Vagina (tissue), 2 donors: ENCODE measurements around the gene LIN28B.

Source experiments
- POLR2AphosphoS5 ChIP-seq, 2 donors: sonication (generic); formaldehyde crosslinking; IDR thresholded peaks; one replicate each; pipeline ENCODE4 v1.9.0; 2017; ENCODE audit warnings: antibody characterized with exemption in 2 of 2, mild to moderate bottlenecking in 2 of 2, low read depth in 1 of 2; ENCODE audit not compliant: insufficient read depth in 1 of 2
- TF ChIP-seq, protein P1 (sequence below), 3 experiments: fragments of 450-650 bp in 2 of 3; fragments of 200-600 bp in 1 of 3; sonication (generic) in 1 of 3; IDR thresholded peaks; one replicate each; pipeline ENCODE4 v1.5.1; 2017 to 2019; ENCODE audit warnings: antibody characterized with exemption in 3 of 3, mild to moderate bottlenecking in 2 of 3, moderate library complexity in 2 of 3

DNA sequence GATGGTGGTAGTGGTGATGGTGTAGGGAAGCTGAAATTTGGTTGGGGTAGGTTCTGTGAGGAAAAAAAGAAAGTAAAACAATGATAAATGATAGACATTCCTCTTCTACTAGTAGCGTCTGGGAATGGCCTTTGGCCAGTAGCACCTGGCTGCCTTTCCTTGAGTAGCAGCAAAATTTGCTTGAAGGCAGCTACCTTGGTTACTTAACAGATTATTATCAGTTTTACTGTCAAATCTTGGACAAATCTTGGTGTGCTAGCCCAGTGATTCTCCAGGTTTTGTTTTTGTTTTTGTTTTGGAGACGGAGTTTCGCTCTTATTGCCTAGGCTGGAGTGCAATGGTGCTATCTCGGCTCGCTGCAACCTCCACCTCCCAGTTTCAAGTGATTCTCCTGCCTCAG is 26.4 kb downstream of the LIN28B start:
- TF ChIP-seq, protein P1, sequence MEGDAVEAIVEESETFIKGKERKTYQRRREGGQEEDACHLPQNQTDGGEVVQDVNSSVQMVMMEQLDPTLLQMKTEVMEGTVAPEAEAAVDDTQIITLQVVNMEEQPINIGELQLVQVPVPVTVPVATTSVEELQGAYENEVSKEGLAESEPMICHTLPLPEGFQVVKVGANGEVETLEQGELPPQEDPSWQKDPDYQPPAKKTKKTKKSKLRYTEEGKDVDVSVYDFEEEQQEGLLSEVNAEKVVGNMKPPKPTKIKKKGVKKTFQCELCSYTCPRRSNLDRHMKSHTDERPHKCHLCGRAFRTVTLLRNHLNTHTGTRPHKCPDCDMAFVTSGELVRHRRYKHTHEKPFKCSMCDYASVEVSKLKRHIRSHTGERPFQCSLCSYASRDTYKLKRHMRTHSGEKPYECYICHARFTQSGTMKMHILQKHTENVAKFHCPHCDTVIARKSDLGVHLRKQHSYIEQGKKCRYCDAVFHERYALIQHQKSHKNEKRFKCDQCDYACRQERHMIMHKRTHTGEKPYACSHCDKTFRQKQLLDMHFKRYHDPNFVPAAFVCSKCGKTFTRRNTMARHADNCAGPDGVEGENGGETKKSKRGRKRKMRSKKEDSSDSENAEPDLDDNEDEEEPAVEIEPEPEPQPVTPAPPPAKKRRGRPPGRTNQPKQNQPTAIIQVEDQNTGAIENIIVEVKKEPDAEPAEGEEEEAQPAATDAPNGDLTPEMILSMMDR (IDR thresholded peaks at IDR 0.05): no peak
- no peak for TF ChIP-seq POLR2AphosphoS5 (IDR thresholded peaks at IDR 0.05; ENCODE audit: insufficient read depth in 1 of 2, low read depth in 1 of 2)
